Measurements from ENCODE around the gene DNM2.

DNA sequence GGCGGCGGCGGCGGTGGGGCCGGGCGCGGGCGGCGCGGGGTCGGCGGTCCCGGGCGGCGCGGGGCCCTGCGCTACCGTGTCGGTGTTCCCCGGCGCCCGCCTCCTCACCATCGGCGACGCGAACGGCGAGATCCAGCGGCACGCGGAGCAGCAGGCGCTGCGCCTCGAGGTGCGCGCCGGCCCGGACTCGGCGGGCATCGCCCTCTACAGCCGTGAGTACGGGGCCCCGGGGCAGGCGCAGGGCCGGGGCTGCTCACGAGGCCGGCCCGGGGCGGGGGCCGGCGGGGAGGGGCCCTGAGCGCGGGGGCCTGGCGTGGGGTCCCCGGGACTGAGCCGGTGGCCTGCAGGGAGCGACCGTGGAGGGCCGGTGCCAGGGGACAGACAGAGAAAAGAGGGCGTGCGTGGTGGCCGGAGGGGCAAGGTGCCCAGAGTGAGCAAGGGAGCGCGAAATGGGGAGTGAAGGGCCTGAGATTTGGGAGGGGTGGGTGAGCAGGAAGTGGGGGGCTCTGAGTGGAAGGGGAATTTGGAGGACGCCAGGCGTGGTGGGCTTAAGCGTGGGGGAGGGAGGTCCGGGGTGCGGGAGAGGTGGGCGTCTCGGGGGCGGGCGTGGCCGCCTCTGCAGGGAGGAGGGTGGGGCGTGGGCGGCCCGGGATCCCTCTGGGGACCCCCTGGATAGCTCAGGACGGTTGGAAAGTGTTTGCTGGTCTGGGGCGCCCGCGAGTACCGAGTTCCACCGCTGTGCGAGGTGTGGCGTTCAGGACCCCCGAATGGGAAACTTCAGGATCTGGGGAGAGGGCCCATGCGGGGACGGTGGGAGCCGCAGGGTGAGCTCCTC lies 154.0 kb downstream of the DNM2 start:
- TF ChIP-seq, protein P1, sequence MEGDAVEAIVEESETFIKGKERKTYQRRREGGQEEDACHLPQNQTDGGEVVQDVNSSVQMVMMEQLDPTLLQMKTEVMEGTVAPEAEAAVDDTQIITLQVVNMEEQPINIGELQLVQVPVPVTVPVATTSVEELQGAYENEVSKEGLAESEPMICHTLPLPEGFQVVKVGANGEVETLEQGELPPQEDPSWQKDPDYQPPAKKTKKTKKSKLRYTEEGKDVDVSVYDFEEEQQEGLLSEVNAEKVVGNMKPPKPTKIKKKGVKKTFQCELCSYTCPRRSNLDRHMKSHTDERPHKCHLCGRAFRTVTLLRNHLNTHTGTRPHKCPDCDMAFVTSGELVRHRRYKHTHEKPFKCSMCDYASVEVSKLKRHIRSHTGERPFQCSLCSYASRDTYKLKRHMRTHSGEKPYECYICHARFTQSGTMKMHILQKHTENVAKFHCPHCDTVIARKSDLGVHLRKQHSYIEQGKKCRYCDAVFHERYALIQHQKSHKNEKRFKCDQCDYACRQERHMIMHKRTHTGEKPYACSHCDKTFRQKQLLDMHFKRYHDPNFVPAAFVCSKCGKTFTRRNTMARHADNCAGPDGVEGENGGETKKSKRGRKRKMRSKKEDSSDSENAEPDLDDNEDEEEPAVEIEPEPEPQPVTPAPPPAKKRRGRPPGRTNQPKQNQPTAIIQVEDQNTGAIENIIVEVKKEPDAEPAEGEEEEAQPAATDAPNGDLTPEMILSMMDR (IDR thresholded peaks at IDR 0.05) = no peak
- no peak for TF ChIP-seq POLR2A (IDR thresholded peaks at IDR 0.05)
